BE2C (cell line): ENCODE data around the gene CDHR1. TPM values are rescaled to one million over a fixed set of nuclear protein-coding genes. Genes with fewer than 3 reads are reported as not detected.
"Not testable (repeated sequence)": the region's sequence is repeated elsewhere in the genome, so short reads cannot be mapped to it uniquely, and the experiment has no call there.

ENCODE experiments used
- DNase-seq: peaks from one replicate; pipeline ENCODE4 v3.0.0-alpha.2; 2020
- H3K27me3 ChIP-seq: fragments of 250-450 bp; sonication (Bioruptor Pico); 2 replicates; pipeline ENCODE4 v1.5.1; 2020; ENCODE audit warnings: mild to moderate bottlenecking
- H3K36me3 ChIP-seq: fragments of 250-450 bp; sonication (Bioruptor Pico); 2 replicates; pipeline ENCODE4 v1.5.1; 2020; ENCODE audit warnings: mild to moderate bottlenecking
- H3K4me1 ChIP-seq: fragments of 250-450 bp; sonication (Bioruptor Pico); 2 replicates; pipeline ENCODE4 v1.5.1; 2020
- H3K4me3 ChIP-seq: 2 replicates; pipeline ENCODE4 v1.5.1; 2011; ENCODE audit warnings: low read depth, low read length
- H3K9me3 ChIP-seq: fragments of 250-450 bp; sonication (Bioruptor Pico); 2 replicates; pipeline ENCODE4 v1.5.1; 2020
- CTCF ChIP-seq: IDR thresholded peaks from 2 replicates; pipeline ENCODE4 v1.5.1; 2012; ENCODE audit warnings: mild to moderate bottlenecking, low read depth, low read length
- polyA plus RNA-seq: library from polyadenylated mRNA; unstranded; fragments of >200 nt; gene quantifications from one replicate; pipeline ENCODE4 v1.2.1, GENCODE V29; 2012; ENCODE audit warnings: low read depth, missing spikeins; ENCODE audit not compliant: insufficient read length, insufficient read depth

CDHR1 gene
- polyA plus RNA-seq = 0.48 TPM

DNA sequence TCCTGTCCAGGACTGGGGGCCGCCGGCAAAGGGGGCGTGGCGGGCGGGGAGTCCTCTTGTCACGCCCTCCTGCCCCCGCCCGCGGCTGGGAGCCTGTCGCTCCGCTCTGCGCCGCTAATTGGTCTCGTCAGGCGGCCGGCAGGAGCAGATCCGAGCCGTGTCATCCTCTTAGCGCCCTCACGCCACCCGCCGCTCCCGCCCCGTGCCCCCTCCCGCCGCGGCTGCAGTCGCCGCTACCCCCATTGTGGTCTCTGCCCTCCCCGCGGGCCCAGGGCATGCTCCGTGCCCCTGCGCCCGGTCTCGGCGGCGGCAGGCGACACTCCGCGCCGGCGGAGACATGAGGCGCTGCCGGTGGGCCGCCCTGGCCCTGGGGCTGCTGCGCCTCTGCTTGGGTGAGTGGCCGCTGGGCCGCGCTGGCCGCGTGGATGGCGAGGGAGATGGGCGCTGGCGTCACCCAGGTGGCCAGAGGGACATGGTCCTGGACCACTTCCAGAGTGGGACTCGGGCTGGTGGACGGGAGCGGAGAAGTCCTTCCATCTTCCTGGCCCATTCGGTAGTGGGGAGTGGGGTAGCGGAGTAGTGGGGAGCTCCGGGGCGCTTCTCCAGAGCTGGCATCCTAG is at the start of gene CDHR1:
CDHR1 (plus strand) TSS at position 114 of the 620 bp plus-strand sequence; CDS start at position 338, 224 bp downstream.
- H3K36me3 ChIP-seq = no peaks in the 10 kb centered on the region
- peak; percentile 55 for DNase-seq
- H3K4me3 ChIP-seq = peak within 1 kb of the TSS; percentile 43
- H3K9me3 ChIP-seq = no peaks in the 10 kb centered on the region
- H3K27me3 ChIP-seq = peaks cover 4% of the 10 kb centered on the region
- H3K4me1 ChIP-seq = no peaks in the 10 kb centered on the region
- TF ChIP-seq CTCF = no peak

DNA sequence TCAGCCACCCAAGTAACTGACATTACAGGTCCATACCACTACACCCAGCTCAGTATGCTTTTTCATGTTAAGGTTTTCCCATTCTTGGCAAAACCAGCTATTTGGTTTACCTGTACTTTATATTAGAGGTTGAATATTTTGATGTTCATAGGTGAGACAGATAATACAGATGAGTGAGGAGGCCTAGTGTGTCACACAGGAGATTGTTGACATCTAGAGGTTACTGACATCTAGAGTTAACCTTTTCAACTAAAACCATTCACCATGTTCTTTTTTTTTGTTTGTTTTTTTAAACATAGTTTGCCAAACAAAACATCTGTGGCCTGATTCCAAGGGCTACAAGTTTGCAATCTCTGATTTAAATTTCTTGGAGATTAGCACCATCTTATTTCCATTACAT is 47.0 kb upstream of the CDHR1 start:
- H3K9me3 ChIP-seq = no peaks in the 10 kb centered on the region
- TF ChIP-seq CTCF = no peak
- no peak overlapping the region for H3K4me3 ChIP-seq
- H3K27me3 ChIP-seq = no peaks in the 10 kb centered on the region
- no peak for DNase-seq
- peaks cover 81% of the 10 kb centered on the region for H3K36me3 ChIP-seq
- no peaks in the 10 kb centered on the region for H3K4me1 ChIP-seq

DNA sequence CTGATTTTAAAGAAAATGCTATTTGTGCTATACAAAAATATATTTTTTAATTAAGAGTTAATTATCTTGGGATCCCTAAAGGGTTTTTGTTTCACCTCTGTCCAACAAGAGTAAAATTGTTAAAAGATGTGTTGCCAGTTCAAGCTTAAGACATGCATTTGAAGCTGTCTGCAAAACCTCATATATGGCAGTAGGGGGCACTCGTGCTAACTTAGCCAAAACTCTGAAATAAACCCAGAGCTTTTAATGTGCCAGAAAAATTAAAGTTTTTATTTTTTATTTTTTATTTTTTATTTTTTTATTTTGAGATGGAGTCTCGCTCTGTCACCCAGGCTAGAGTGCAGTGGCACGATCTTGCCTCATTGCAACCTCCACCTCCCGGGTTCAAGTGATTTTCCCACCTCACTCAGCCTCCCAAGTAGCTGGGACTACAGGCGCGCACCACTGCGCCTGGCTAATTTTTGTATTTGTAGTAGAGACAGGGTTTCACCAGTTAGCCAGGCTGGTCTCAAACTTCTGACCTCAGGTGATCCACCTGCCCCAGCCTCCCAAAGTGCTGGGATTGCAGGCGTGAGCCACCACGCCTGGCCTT is 46.2 kb upstream of the CDHR1 start:
- peak; percentile 69 for TF ChIP-seq CTCF
- not testable (repeated sequence) for H3K4me1 ChIP-seq, H3K27me3 ChIP-seq, H3K4me3 ChIP-seq, DNase-seq, H3K9me3 ChIP-seq
- H3K36me3 ChIP-seq = peaks cover 79% of the 10 kb centered on the region

DNA sequence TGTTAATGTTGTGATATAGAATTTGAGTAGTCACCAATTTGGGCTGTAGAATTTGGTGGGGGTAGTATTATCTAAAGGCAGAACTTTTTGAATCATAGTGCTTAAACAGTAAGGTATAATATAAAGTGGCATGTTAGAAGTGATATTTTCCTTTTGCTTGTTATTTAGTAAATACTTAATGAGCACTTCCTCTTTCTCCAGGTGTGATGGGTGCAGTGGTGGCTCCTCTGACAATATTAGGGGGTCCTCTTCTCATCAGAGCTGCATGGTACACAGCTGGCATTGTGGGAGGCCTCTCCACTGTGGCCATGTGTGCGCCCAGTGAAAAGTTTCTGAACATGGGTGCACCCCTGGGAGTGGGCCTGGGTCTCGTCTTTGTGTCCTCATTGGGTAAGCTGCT is 44.5 kb upstream of the CDHR1 start:
- H3K4me3 ChIP-seq = no peak overlapping the region

GRCh38 chr10:84152769-84153168 is 41.6 kb upstream of the CDHR1 start:
- Histone ChIP-seq H3K9me3 (no peaks in the 10 kb centered on the region), H3K36me3 (peaks cover 48% of the 10 kb centered on the region), H3K4me1 (no peaks in the 10 kb centered on the region), H3K27me3 (no peaks in the 10 kb centered on the region), H3K4me3 (no peak overlapping the region)
- TF ChIP-seq CTCF = no peak
- DNase-seq = no peak

More for the DNA sequence above, 44.5 kb upstream of the CDHR1 start:
- Histone ChIP-seq H3K27me3 (no peaks in the 10 kb centered on the region), H3K9me3 (no peaks in the 10 kb centered on the region), H3K4me1 (no peaks in the 10 kb centered on the region), H3K36me3 (peaks cover 67% of the 10 kb centered on the region)
- no peak for TF ChIP-seq CTCF
- no peak for DNase-seq

GRCh38 chr10:84155521-84155920 is 38.8 kb upstream of the CDHR1 start:
- H3K4me1 ChIP-seq = no peaks in the 10 kb centered on the region
- no peak overlapping the region for H3K4me3 ChIP-seq
- TF ChIP-seq CTCF = no peak
- H3K9me3 ChIP-seq = no peaks in the 10 kb centered on the region
- DNase-seq = no peak
- no peaks in the 10 kb centered on the region for H3K27me3 ChIP-seq
- H3K36me3 ChIP-seq = peaks cover 25% of the 10 kb centered on the region
